GM12891 (cell line): ENCODE data around the gene PXK.

Experiments
- DNase-seq: peaks from one replicate; pipeline ENCODE4 v3.0.0; 2011; ENCODE audit warnings: low spot score; ENCODE audit not compliant: insufficient read length
- FAIRE-seq: peaks from 2 replicates; lab custom pipeline; 2011; peaks lifted over from hg19 to GRCh38; lab: Jason Lieb, UNC
- PAX5 ChIP-seq: IDR thresholded peaks from 2 replicates; pipeline ENCODE4 v1.6.1; 2011; ENCODE audit warnings: low read length, moderate library complexity, mild to moderate bottlenecking; ENCODE audit not compliant: insufficient read depth, severe bottlenecking
- POLR2A ChIP-seq: IDR thresholded peaks from 2 replicates; pipeline ENCODE4 v1.6.1; 2011; ENCODE audit warnings: low read depth, low read length, control low read depth
- POLR2AphosphoS5 ChIP-seq: IDR thresholded peaks from 2 replicates; pipeline ENCODE4 v1.6.1; 2011; ENCODE audit warnings: low read depth, low read length, control low read depth
- POU2F2 ChIP-seq: IDR thresholded peaks from 2 replicates; pipeline ENCODE4 v1.6.1; 2011; ENCODE audit warnings: low read depth, mild to moderate bottlenecking, control low read depth, low read length, moderate library complexity
- SPI1 ChIP-seq: IDR thresholded peaks from 2 replicates; pipeline ENCODE4 v1.6.1; 2011; ENCODE audit warnings: low read depth, low read length, control low read depth
- TAF1 ChIP-seq: IDR thresholded peaks from 2 replicates; pipeline ENCODE4 v1.6.1; 2011; ENCODE audit warnings: low read depth, low read length, control low read depth

Gene PXK

DNA sequence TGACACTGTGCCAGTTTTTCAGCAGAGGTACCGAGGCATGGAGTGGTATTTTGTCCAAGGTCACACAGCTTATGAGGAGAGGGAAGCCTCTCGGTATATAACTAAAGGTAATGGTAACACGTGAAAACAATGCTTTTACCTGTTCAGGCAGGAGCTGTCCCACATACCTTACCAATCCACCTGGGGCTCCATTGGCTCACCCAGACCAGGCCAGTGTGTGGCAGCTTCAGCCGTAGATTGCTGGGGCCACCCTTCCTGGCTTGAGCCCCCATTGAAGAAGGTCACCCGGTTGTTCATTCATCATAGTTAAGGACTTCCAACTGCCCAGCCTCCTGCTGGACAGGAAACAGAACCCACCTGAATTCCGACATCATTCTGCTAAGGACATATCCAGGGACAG is 35.8 kb upstream of the PXK start:
- no peak for DNase-seq
- no peak for TF ChIP-seq SPI1
- TF ChIP-seq POLR2A, result no peak
- TF ChIP-seq TAF1, result no peak
- TF ChIP-seq POLR2AphosphoS5, result no peak
- no peak for TF ChIP-seq PAX5
- no peak for TF ChIP-seq POU2F2
- FAIRE-seq, result no peak

DNA sequence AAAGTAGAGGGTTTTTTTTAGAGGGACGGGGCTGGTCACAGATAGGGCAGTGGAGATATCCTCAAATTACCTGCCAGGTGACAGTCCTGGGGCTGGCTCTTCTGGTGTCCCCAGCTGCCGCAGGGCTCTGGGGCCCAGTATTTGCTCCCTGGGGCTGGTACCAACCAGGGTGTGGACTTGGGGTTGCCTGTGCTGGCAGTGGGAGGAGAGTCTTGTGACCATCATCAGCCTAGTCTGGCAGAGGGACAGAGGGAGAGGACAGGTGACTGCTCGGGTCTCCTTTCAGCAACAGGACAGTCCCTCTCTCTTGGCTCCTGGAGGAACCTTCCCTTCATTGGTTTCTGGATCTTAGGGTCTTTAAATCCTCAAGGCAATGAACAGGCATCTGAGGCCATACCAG is 34.5 kb upstream of the PXK start:
- no peak for DNase-seq
- no peak for FAIRE-seq
- TF ChIP-seq PAX5 (no peak), POU2F2 (no peak), POLR2AphosphoS5 (no peak), POLR2A (no peak), TAF1 (no peak), SPI1 (no peak)

DNA sequence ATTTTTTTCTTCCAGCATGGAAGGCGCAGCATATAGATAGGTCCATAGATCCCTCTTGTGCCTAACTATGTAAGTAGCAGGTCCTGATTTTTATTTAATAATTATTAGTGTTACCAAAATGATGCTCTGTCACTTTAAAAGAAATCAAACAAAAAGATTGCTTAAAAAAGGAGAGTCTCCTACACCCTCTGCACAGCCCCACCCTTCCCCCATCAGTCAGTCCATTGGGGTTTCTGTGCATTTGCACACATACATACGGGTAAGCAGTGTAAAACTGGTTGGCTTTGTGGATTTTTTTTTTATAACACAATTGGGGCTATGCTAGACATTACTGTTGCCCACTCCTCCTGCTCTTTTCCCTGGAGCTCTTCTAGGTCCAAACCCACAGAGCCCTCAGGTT is 33.6 kb upstream of the PXK start:
- no peak for DNase-seq
- no peak for TF ChIP-seq POU2F2
- no peak for FAIRE-seq

DNA sequence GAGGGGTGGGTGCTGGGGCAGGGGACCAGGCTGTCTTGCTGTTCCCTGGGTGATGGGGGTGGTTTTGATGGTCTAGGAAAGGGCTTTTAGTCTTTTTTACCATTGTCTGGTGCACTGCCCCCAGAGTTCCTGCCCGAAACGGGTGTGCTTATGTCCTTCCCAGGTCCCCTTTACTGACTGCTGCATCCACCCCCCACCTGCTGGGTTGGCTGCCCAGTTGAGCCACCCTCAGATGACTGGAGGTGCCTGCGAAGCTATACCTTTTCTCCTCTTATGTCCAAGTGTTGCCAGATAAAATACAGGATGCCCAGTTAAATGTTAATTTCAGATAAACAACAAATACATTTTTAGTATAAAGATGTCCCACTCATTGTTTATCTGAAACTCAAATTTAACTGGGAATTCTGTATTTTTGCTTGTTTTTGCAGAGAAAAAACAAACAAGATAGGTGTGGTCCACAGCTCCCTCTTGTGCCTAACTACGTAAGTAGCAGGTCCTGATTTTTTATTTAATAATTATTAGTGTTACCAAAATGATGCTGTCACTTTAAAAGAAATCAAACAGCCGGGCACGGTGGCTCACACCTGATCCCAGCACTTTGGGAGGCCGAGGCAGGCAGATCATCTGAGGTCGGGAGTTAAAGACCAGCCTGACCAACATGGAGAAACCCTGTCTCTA is 32.7 kb upstream of the PXK start:
- FAIRE-seq (no peak), DNase-seq (no peak)
- no peak for TF ChIP-seq POU2F2
- TF ChIP-seq TAF1, result no peak
- TF ChIP-seq POLR2AphosphoS5, result no peak
- no peak for TF ChIP-seq PAX5
- no peak for TF ChIP-seq POLR2A
- TF ChIP-seq SPI1, result no peak

DNA sequence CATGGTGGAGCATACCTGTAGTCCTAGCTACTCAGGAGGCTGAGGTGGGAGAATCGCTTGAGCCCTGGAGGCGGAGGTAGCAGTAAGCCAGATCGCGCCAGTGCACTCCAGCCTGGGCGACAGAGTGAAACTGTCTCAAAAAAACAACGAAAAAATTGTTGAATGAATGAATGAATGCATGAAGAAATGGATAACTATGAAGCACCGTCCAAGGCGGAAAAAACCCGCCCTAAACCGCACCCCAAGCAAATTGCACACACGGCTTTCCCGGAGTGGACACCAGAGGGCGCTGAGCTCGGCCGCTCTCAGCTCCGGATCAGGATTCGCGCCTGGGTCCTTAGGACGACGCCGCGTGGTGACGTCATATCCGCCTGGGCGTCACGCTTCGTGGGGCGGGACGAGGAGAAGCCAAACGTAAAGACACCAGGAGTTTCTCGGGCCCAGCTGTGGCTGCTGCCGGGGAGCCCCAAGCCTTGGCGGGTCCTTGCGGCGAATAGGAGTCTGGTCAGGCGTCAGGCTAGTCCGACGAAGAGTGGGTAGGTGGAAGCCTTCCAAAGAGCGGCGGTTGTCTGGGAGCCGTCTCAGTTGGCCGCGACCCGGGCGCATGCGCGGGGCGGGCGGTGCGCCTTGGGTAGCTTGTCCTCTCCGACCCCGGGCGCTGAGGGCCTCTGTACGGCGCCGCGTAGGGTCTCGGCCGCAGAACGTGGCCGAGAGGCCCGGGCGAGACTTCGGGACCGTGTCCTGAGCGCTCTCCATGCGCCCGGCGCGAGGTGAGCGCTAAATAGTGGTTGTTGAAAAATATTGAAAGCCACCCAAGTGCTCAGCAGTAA is 26.6 kb upstream of the PXK start, which contains the start of the genes HTD2 and RPP14:
HTD2 (plus strand) TSS at position 639 of the 830 bp plus-strand sequence. CDS start 11,094 bp downstream, outside the sequence.
RPP14 (plus strand) TSS at position 364 of the 830 bp plus-strand sequence. CDS start 4,085 bp downstream, outside the sequence.
- peak; percentile 97 for FAIRE-seq
- TF ChIP-seq POLR2AphosphoS5 (peak; percentile 75; the same call in 1 of the 2 replicates), POU2F2 (peak; percentile 76; the same call in 1 of the 2 replicates), TAF1 (peak; percentile 75), SPI1 (no peak), POLR2A (peak; percentile 81), PAX5 (peak; percentile 98)
- DNase-seq, result peak; percentile 88

DNA sequence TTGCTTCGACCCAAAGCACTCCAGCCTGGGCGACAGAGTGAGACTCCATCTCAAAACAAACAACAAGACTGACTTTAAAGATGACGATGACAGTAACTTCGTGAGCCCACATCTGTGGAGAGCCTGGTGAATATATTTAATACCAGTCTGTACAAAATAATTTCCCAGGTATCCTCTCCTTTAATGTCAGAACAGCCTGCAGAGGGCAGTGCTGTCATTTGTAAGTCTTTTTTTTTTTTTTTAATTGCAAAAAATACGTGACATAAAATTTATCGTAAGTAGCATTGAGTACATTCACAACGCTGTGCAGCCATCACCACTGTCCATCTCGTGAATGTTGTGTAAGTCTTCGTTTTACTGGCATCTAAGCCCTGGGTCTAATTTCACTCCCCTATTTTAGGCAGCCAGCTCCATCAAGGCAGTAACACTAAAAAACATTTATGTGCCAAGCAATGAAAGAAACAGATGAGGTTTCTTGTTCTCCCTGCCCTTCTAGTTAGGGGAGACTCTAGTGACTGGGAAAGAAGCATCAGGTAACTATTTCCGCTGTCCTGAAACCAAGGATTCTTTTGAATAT is 25.0 kb upstream of the PXK start:
- FAIRE-seq, result peak; percentile 20
- no peak for DNase-seq
- TF ChIP-seq SPI1 (no peak), POLR2AphosphoS5 (no peak), POU2F2 (no peak), POLR2A (no peak), PAX5 (no peak), TAF1 (no peak)

GRCh38 chr3:58308728-58309127 is 24.0 kb upstream of the PXK start:
- FAIRE-seq, result no peak
- no peak for TF ChIP-seq POLR2A
- 0 out of 2 replicates have a peak, but pooled peaks have one; percentile 21 for TF ChIP-seq POLR2AphosphoS5
- no peak for DNase-seq

GRCh38 chr3:58317811-58318210 is 14.9 kb upstream of the PXK start:
- TF ChIP-seq SPI1 (no peak), POLR2A (no peak), TAF1 (no peak), POU2F2 (no peak), POLR2AphosphoS5 (no peak), PAX5 (no peak)
- DNase-seq, result no peak
- no peak for FAIRE-seq

GRCh38 chr3:58321791-58322190 is 10.9 kb upstream of the PXK start:
- FAIRE-seq (no peak), DNase-seq (no peak)
- TF ChIP-seq POLR2AphosphoS5 (no peak), POU2F2 (no peak), TAF1 (no peak), POLR2A (no peak)
